Calu3 (cell line): ENCODE data around the gene COPS9. TPM values are rescaled to one million over a fixed set of nuclear protein-coding genes. Genes with fewer than 3 reads are reported as not detected.

Experiments used
- BruUV-seq: library from RNA; stranded (reverse); fragments of 400-500 nt; replicated peaks from 2 replicates; lab custom pipeline; 2021; lab: Mats Ljungman, UMichigan
- CTCF ChIA-PET: fragments of 300-600 bp; sonication (Branson Sonifier 250); formaldehyde crosslinking; loops from one replicate; lab custom pipeline; 2022; ENCODE audit warnings: antibody characterized with exemption; lab: Charles Lee
- DNase-seq: peaks from one replicate; pipeline ENCODE4 v3.0.0; 2022
- H3K27ac Mint-ChIP-seq: one replicate; pipeline ENCODE4 v1.8.0; 2022; ENCODE audit warnings: mixed read lengths; ENCODE audit not compliant: unreplicated experiment
- H3K27me3 Mint-ChIP-seq: one replicate; pipeline ENCODE4 v1.8.0; 2022; ENCODE audit warnings: mixed read lengths; ENCODE audit not compliant: unreplicated experiment
- H3K36me3 Mint-ChIP-seq: one replicate; pipeline ENCODE4 v1.8.0; 2022; ENCODE audit warnings: mild to moderate bottlenecking, moderate library complexity, mixed read lengths; ENCODE audit not compliant: insufficient read depth, unreplicated experiment
- H3K4me1 Mint-ChIP-seq: one replicate; pipeline ENCODE4 v1.8.0; 2022; ENCODE audit warnings: mild to moderate bottlenecking, low read depth, mixed read lengths; ENCODE audit not compliant: unreplicated experiment
- H3K4me3 Mint-ChIP-seq: one replicate; pipeline ENCODE4 v1.8.0; 2022; ENCODE audit warnings: mild to moderate bottlenecking, low read depth, moderate library complexity, mixed read lengths; ENCODE audit not compliant: unreplicated experiment
- H3K9me3 Mint-ChIP-seq: one replicate; pipeline ENCODE4 v1.8.0; 2022; ENCODE audit warnings: low read depth, mixed read lengths; ENCODE audit not compliant: unreplicated experiment
- CTCF ChIP-seq: fragments of 200-600 bp; IDR thresholded peaks from one replicate; pipeline ENCODE4 v1.8.0; 2022; ENCODE audit warnings: antibody characterized with exemption; ENCODE audit not compliant: unreplicated experiment
- intact Hi-C: fragments of 100-400 bp; cut with micrococcal nuclease; formaldehyde crosslinking; loops from one replicate; pipeline ENCODE4 v1.10.0; 2022; ENCODE audit not compliant: unreplicated experiment
- total RNA-seq: library from RNA; stranded (reverse); gene quantifications from 2 replicates; pipeline ENCODE4 v1.2.3, GENCODE V29; 2022

The COPS9 gene
- total RNA-seq, 1 experiment from 2014 or later, result 106 TPM

GRCh38 chr2:240138254-240138984 lies 2.3 kb upstream of the COPS9 start:
- H3K9me3 Mint-ChIP-seq, result no peaks in the 10 kb centered on the region
- no peak for TF ChIP-seq CTCF
- H3K27ac Mint-ChIP-seq, result no peak overlapping the region
- CTCF ChIA-PET, result no interaction called here
- H3K27me3 Mint-ChIP-seq, result peaks cover 62% of the 10 kb centered on the region
- peak; percentile 27 for DNase-seq
- no TSS peak for BruUV-seq
- H3K4me1 Mint-ChIP-seq, result peaks cover 13% of the 10 kb centered on the region
- H3K36me3 Mint-ChIP-seq, result peaks cover 16% of the 10 kb centered on the region
- intact Hi-C loops, result no loop called here
- no peak overlapping the region for H3K4me3 Mint-ChIP-seq

GRCh38 chr2:240137596-240138253 lies 1.6 kb upstream of the COPS9 start:
- H3K27me3 Mint-ChIP-seq, result peaks cover 55% of the 10 kb centered on the region
- CTCF ChIA-PET, result no interaction called here
- intact Hi-C loops, result no loop called here
- no peak overlapping the region for H3K4me3 Mint-ChIP-seq
- no TSS peak for BruUV-seq
- peaks cover 16% of the 10 kb centered on the region for H3K36me3 Mint-ChIP-seq
- peaks cover 13% of the 10 kb centered on the region for H3K4me1 Mint-ChIP-seq
- TF ChIP-seq CTCF, result no peak
- no peak for DNase-seq
- no peaks in the 10 kb centered on the region for H3K9me3 Mint-ChIP-seq
- H3K27ac Mint-ChIP-seq, result no peak overlapping the region

- Mint-ChIP-seq H3K27ac (peak overlapping the region; percentile 89), H3K27me3 (peaks cover 46% of the 10 kb centered on the region), H3K9me3 (no peaks in the 10 kb centered on the region), H3K4me1 (peaks cover 13% of the 10 kb centered on the region), H3K36me3 (peaks cover 16% of the 10 kb centered on the region), H3K4me3 (peak overlapping the region; percentile 99)
- no peak for TF ChIP-seq CTCF
- DNase-seq, result no peak
- no TSS peak for BruUV-seq
- CTCF ChIA-PET, result no interaction called here
- intact Hi-C loops, result no loop called here
Observed at GRCh38 chr2:240136671-240137292, 677 bp upstream of the COPS9 start.

GRCh38 chr2:240135706-240136012 lies 446 bp downstream of the COPS9 start:
- peak overlapping the region; percentile 99 for H3K4me3 Mint-ChIP-seq
- CTCF ChIA-PET, result no interaction called here
- H3K9me3 Mint-ChIP-seq, result no peaks in the 10 kb centered on the region
- peaks cover 35% of the 10 kb centered on the region for H3K27me3 Mint-ChIP-seq
- H3K27ac Mint-ChIP-seq, result peak overlapping the region; percentile 89
- DNase-seq, result no peak
- TF ChIP-seq CTCF, result no peak
- H3K36me3 Mint-ChIP-seq, result peaks cover 16% of the 10 kb centered on the region
- no TSS peak for BruUV-seq
- peaks cover 13% of the 10 kb centered on the region for H3K4me1 Mint-ChIP-seq
- intact Hi-C loops, result no loop called here
